HL-60 (cell line): ENCODE results near the gene TMEM106C.

Experiments
- CTCF ChIP-seq: IDR thresholded peaks from one replicate; pipeline ENCODE4 v1.5.1; 2011; ENCODE audit warnings: low read length, control low read depth, inconsistent platforms; ENCODE audit not compliant: insufficient read depth
- GABPA ChIP-seq: IDR thresholded peaks from 2 replicates; pipeline ENCODE4 v1.6.1; 2012; ENCODE audit warnings: low read depth
- POLR2AphosphoS5 ChIP-seq: IDR thresholded peaks from 2 replicates; pipeline ENCODE4 v1.6.1; 2012; ENCODE audit warnings: low read depth
- REST ChIP-seq: IDR thresholded peaks from 2 replicates; pipeline ENCODE4 v1.6.1; 2012; ENCODE audit warnings: low read depth; ENCODE audit not compliant: insufficient replicate concordance

DNA sequence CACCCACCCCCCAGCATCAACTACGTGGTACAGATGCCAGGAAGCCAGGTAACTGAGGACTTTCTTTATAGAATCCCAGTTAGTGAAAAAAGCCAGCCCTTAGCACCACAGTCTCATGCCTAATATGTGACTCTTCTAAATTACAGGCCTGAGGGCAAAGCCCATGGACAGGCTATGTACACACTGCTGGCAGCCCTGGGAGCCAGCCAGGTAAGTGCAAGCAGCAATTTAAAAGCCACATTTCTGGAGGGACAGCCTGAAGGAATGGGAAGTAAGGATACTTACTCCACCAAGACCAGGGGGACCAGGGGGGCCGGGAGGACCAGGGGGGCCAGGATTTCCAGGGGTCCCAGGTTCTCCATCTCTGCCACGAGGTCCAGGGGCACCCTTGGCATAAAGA lies 33.9 kb downstream of the TMEM106C start:
- TF ChIP-seq CTCF (no peak), POLR2AphosphoS5 (no peak), GABPA (no peak), REST (no peak)
